Measurements from ENCODE around the gene ZNF217. TPM values are rescaled to one million over a fixed set of nuclear protein-coding genes. Genes with fewer than 3 reads are reported as not detected.
"Not testable (repeated sequence)": the region's sequence is repeated elsewhere in the genome, so short reads cannot be mapped to it uniquely, and the experiment has no call there.

The ZNF217 gene
- total RNA-seq, 1 donor from 2014 or later: 18.5 TPM

- no peak for DNase-seq (ENCODE audit: low read depth, low spot score)
Measured at GRCh38 chr20:53534037-53534436, 59.6 kb downstream of the ZNF217 start.

DNA sequence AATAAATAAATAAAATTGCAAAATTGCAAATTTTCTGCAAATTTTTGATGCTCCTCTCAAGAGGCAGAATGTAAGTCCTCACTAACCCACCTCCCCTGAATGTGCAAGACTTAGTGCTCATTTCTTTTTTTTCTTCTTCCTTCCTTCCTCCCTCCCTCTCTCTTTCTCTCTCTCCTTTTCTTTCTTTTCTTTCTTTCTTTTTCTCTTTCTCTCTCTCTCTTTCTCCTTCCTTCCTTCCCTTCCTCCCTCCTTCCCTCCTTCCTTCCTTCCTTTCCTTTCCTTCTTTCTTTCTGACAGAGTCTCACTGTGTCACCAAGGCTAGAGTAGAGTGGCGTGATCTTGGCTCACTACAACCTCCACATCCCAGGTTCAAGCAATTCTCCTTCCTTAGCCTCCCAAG is 60.1 kb downstream of the ZNF217 start:
- DNase-seq (ENCODE audit: low read depth, low spot score): no peak

DNA sequence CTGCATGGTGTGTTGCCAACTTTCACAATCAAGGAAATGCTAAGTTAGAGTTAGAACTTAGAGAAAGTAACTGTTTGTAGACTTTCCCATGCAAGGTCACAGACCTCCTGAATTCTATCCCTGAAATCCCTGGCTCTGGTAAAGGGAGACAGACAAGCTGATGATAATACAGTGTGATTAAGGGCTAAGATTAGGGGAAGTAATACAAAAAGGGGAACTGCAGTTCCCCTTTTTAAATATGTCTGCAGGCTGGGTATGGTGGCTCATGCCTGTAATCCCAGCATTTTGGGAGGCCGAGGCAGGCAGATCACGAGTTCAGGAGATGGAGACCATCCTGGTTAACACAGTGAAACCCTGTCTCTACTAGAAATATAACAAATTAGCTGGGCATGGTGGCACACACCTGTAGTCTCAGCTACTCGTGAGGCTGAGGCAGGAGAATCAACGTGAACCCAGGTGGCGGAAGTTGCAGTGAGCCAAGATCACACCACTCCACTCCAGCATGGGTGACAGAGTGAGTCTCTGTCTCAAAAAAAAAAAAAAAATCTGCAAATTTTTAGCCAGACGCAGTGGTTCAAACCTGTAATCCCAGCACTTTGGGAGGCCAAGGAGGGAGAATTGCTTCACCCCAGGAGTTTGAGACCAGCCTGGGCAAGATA is 60.9 kb downstream of the ZNF217 start:
- not testable (repeated sequence) for DNase-seq (ENCODE audit: low read depth, low spot score)

DNA sequence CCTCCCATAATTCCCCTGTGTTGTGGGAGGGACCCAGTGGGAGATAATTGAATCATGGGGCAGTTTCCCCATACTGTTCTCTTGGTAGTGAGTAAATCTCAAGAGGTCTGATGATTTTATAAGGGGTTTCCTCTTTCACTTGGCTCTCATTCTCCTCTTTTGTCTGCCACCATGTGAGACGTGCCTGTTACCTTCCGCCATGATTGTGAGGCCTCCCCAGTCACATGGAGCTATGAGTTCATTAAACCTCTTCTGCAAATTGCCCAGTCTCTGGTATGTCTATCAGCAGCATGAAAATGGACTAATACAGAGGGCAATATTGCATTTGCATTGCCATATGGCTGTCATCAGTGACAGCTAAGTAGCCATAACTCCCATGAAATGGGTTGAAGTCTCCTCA is 63.2 kb downstream of the ZNF217 start:
- no peak for DNase-seq (ENCODE audit: low read depth, low spot score)

DNA sequence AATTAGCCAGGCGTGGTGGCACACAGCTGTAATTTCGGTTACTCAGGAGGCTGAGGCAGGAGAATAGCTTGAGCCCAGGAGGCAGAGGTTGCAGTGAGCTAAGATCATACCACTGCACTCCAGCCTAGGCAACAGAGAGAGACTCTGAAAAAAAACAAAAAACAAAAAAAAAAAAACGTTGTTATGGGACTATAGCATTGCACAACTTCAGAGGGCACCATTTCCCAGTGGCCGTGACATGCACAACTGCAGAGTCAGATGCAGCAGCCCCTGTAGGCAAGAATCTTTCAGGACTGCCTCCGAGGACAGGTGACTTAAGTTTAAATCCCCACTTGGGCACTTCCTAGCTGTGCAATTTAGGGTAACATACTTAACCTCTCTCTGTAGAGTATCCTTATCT is 64.0 kb downstream of the ZNF217 start:
- DNase-seq (ENCODE audit: low read depth, low spot score): no peak

GRCh38 chr20:53527196-53527595 is 66.4 kb downstream of the ZNF217 start:
- no peak for DNase-seq (ENCODE audit: low read depth, low spot score)

DNA sequence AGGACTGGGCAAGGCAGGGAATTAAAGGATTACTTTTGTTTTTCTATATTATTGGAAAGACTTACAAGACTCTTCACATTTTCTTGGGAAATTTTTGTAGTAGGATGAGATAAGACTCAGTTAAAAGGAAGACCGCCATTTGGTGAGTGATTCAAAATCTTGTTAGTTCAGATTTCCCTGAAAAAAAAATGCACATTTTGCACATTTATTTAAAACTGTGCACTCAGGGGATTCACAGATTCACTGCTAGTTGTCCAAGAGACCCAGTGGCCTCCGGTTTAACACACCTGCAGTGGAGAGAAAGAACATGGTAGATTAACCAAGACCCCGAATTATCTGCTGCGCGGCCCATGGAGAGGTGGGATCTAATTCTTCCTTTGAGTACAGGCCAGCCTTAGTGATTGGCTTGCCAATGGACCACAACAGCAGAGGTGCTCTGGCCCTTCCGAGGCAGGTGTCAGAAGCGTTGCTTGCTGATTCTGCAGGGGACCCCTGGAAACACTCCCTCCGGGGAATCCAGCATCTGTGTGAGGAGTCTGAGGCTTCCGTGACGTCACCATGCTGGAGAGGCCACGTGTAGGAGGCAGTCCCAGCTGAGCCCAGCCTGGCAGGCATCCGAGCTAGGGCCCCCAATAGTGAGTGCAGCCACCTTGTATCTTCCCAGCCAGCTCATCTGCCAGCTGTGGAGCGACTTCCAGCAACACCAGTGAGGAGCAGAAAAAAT is 68.9 kb downstream of the ZNF217 start:
- no peak for DNase-seq (ENCODE audit: low read depth, low spot score)

- DNase-seq (ENCODE audit: low read depth, low spot score): not testable (repeated sequence)
Measured at GRCh38 chr20:53523615-53524014, 70.0 kb downstream of the ZNF217 start.

DNA sequence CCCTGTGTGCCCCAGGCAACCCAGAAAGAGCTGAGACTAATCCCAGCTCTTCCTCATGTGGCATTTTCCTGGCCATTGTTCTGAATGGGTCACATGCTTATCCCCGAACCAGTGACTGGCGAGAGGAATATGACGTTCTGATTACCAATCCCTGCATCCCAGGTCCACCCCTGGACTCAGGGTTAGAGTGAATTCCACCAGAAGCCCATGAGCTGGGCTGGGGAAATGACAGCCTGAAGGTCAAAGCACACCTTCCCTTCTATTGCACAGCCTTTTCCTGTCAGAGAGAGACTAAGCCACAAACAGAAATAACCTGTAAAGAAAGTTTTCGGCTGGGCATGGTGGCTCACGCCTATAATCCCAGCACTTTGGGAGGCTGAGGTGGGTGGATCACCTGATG is 70.9 kb downstream of the ZNF217 start:
- no peak for DNase-seq (ENCODE audit: low read depth, low spot score)

GRCh38 chr20:53522026-53522425 is 71.6 kb downstream of the ZNF217 start:
- DNase-seq (ENCODE audit: low read depth, low spot score): no peak

GRCh38 chr20:53521421-53521820 is 72.2 kb downstream of the ZNF217 start:
- not testable (repeated sequence) for DNase-seq (ENCODE audit: low read depth, low spot score)

GRCh38 chr20:53517146-53517545 is 76.5 kb downstream of the ZNF217 start:
- no peak for DNase-seq (ENCODE audit: low read depth, low spot score)

All from pulmonary artery endothelial cell (primary cell).